GM12878 (cell line): ENCODE results near the gene UBASH3B. TPM values are rescaled to one million over a fixed set of nuclear protein-coding genes. Genes with fewer than 3 reads are reported as not detected.

Experiments
- ATF7 ChIP-seq: fragments of 450-650 bp; IDR thresholded peaks from 2 replicates; pipeline ENCODE4 v1.6.1; 2016; ENCODE audit warnings: low read depth, mild to moderate bottlenecking
- CHD2 ChIP-seq: IDR thresholded peaks from 2 replicates; pipeline ENCODE4 v1.6.1; 2011; ENCODE audit warnings: low read depth, low read length, improper control_type of control experiment, borderline replicate concordance
- EED ChIP-seq: sonication (generic); IDR thresholded peaks from 2 replicates; pipeline ENCODE4 v1.6.1; 2016; ENCODE audit warnings: antibody characterized with exemption, low read depth
- HDAC6 ChIP-seq: fragments of 200-600 bp; sonication (generic); IDR thresholded peaks from one replicate; pipeline ENCODE4 v1.8.0; 2017; ENCODE audit warnings: antibody characterized with exemption; ENCODE audit not compliant: unreplicated experiment
- MEF2B ChIP-seq: fragments of 450-650 bp; IDR thresholded peaks from 2 replicates; pipeline ENCODE4 v1.6.1; 2018; ENCODE audit warnings: mild to moderate bottlenecking, moderate library complexity; ENCODE audit not compliant: partially characterized antibody, poor library complexity, severe bottlenecking
- POU2F2 ChIP-seq: IDR thresholded peaks from 3 replicates; pipeline ENCODE4 v1.6.1; 2011; ENCODE audit warnings: low read depth, mild to moderate bottlenecking, low read length, borderline replicate concordance
- RUNX3 ChIP-seq: IDR thresholded peaks from 2 replicates; pipeline ENCODE4 v1.6.1; 2012; ENCODE audit warnings: low read length, inconsistent platforms
- ZSCAN29 ChIP-seq: fragments of 450-650 bp; IDR thresholded peaks from 2 replicates; pipeline ENCODE4 v1.6.1; 2017; ENCODE audit warnings: mild to moderate bottlenecking, moderate library complexity
- ZZZ3 ChIP-seq: IDR thresholded peaks from 2 replicates; pipeline ENCODE4 v1.6.1; 2011; ENCODE audit warnings: low read depth; ENCODE audit not compliant: control insufficient read depth, insufficient read length
- polyA plus RNA-seq, 11 experiments: library from polyadenylated mRNA; depleted of rRNA in 4 of 11; unstranded in 6 of 11; stranded (reverse) in 5 of 11; fragments of >200 nt; fragmentation: Nextera tagmentation in 4 of 11; fragmentation: Illumina TruSeq in 1 of 11; extraction: Ambion mirVana in 4 of 11; extraction: Trizol in 1 of 11; gene quantifications; 1 replicate in 1 of 11; 2 replicates in 10 of 11; pipeline versions ENCODE4 v1.2.1 to v1.2.3, GENCODE V29; 2011 to 2016; ENCODE audit warnings: inconsistent platforms in 2 of 11, missing spikeins in 2 of 11, low read depth in 1 of 11
- total RNA-seq, 4 experiments: library from RNA; depleted of rRNA in 3 of 4; stranded (reverse); fragments of >200 nt in 3 of 4; fragmentation: Illumina TruSeq in 1 of 4; extraction: Trizol in 1 of 4; gene quantifications; 2 replicates each; pipeline versions ENCODE4 v1.2.1 to v1.2.3, GENCODE V29; 2013 to 2021
- TF ChIP-seq, protein P1 (sequence below): fragments of 450-650 bp; IDR thresholded peaks from 2 replicates; pipeline ENCODE4 v1.6.1; 2018; ENCODE audit warnings: borderline replicate concordance, mild to moderate bottlenecking; ENCODE audit not compliant: partially characterized antibody
- TF ChIP-seq, protein P2 (sequence below): IDR thresholded peaks from 2 replicates; pipeline ENCODE4 v1.6.1; 2011; ENCODE audit warnings: mild to moderate bottlenecking, low read depth, low read length, moderate library complexity; ENCODE audit not compliant: insufficient replicate concordance
- TF ChIP-seq, protein P3 (sequence below): fragments of 450-650 bp; IDR thresholded peaks from 2 replicates; pipeline ENCODE4 v1.6.1; 2018; ENCODE audit warnings: mild to moderate bottlenecking, low read depth, moderate library complexity; ENCODE audit not compliant: partially characterized antibody
- TF ChIP-seq, protein P4 (sequence below): fragments of 450-650 bp; formaldehyde crosslinking; IDR thresholded peaks from 2 replicates; pipeline ENCODE4 v1.5.0; 2022; ENCODE audit warnings: mild to moderate bottlenecking, missing genetic modification characterization
- TF ChIP-seq, protein P5 (sequence below): fragments of 450-650 bp; IDR thresholded peaks from 2 replicates; pipeline ENCODE4 v1.6.1; 2016; ENCODE audit warnings: mild to moderate bottlenecking
- TF ChIP-seq, protein P6 (sequence below): IDR thresholded peaks from 2 replicates; pipeline ENCODE4 v1.6.1; 2012; ENCODE audit warnings: low read depth, low read length, improper control_type of control experiment

The UBASH3B gene
- total and polyA plus RNA-seq, 10 of the 15 experiments (the other 5 are each of a cell fraction or from before 2014, with no cell fraction given): 0.18 to 3.3 (median 0.57) TPM

DNA sequence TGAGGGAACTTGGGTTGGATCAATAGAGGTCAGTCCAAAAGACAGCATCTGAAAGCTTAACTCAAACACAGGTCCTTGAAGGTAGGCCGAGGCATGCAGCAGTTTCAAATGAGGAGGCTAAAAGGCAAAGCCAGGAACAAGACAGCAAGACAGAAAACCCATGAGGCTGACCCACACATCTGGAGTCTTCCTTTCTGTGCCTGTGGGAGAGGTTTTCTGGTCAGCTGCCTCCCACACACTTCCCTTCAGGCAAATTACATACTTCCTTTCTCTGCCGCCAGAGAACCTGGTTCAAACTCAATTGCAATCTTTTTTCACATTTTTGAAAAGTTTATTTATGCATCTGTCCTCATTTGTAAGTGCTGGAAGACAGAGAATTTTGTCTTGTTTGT is 153.0 kb downstream of the UBASH3B start (continued):
- TF ChIP-seq, protein P1, sequence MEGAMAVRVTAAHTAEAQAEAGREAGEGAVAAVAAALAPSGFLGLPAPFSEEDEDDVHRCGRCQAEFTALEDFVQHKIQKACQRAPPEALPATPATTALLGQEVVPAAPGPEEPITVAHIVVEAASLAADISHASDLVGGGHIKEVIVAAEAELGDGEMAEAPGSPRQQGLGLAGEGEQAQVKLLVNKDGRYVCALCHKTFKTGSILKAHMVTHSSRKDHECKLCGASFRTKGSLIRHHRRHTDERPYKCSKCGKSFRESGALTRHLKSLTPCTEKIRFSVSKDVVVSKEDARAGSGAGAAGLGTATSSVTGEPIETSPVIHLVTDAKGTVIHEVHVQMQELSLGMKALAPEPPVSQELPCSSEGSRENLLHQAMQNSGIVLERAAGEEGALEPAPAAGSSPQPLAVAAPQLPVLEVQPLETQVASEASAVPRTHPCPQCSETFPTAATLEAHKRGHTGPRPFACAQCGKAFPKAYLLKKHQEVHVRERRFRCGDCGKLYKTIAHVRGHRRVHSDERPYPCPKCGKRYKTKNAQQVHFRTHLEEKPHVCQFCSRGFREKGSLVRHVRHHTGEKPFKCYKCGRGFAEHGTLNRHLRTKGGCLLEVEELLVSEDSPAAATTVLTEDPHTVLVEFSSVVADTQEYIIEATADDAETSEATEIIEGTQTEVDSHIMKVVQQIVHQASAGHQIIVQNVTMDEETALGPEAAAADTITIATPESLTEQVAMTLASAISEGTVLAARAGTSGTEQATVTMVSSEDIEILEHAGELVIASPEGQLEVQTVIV: no peak
- TF ChIP-seq, protein P2, sequence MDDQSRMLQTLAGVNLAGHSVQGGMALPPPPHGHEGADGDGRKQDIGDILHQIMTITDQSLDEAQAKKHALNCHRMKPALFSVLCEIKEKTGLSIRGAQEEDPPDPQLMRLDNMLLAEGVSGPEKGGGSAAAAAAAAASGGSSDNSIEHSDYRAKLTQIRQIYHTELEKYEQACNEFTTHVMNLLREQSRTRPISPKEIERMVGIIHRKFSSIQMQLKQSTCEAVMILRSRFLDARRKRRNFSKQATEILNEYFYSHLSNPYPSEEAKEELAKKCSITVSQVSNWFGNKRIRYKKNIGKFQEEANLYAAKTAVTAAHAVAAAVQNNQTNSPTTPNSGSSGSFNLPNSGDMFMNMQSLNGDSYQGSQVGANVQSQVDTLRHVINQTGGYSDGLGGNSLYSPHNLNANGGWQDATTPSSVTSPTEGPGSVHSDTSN: no peak
- TF ChIP-seq ZZZ3: no peak
- TF ChIP-seq MEF2B: peak; percentile 40
- TF ChIP-seq, protein P3, sequence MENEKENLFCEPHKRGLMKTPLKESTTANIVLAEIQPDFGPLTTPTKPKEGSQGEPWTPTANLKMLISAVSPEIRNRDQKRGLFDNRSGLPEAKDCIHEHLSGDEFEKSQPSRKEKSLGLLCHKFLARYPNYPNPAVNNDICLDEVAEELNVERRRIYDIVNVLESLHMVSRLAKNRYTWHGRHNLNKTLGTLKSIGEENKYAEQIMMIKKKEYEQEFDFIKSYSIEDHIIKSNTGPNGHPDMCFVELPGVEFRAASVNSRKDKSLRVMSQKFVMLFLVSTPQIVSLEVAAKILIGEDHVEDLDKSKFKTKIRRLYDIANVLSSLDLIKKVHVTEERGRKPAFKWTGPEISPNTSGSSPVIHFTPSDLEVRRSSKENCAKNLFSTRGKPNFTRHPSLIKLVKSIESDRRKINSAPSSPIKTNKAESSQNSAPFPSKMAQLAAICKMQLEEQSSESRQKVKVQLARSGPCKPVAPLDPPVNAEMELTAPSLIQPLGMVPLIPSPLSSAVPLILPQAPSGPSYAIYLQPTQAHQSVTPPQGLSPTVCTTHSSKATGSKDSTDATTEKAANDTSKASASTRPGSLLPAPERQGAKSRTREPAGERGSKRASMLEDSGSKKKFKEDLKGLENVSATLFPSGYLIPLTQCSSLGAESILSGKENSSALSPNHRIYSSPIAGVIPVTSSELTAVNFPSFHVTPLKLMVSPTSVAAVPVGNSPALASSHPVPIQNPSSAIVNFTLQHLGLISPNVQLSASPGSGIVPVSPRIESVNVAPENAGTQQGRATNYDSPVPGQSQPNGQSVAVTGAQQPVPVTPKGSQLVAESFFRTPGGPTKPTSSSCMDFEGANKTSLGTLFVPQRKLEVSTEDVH: no peak
- no peak for TF ChIP-seq CHD2
- TF ChIP-seq EED: peak; percentile 92
- no peak for TF ChIP-seq HDAC6
- peak; percentile 97 for TF ChIP-seq RUNX3
- TF ChIP-seq ZSCAN29: no peak
- peak; percentile 86 for TF ChIP-seq POU2F2
- TF ChIP-seq, protein P4, sequence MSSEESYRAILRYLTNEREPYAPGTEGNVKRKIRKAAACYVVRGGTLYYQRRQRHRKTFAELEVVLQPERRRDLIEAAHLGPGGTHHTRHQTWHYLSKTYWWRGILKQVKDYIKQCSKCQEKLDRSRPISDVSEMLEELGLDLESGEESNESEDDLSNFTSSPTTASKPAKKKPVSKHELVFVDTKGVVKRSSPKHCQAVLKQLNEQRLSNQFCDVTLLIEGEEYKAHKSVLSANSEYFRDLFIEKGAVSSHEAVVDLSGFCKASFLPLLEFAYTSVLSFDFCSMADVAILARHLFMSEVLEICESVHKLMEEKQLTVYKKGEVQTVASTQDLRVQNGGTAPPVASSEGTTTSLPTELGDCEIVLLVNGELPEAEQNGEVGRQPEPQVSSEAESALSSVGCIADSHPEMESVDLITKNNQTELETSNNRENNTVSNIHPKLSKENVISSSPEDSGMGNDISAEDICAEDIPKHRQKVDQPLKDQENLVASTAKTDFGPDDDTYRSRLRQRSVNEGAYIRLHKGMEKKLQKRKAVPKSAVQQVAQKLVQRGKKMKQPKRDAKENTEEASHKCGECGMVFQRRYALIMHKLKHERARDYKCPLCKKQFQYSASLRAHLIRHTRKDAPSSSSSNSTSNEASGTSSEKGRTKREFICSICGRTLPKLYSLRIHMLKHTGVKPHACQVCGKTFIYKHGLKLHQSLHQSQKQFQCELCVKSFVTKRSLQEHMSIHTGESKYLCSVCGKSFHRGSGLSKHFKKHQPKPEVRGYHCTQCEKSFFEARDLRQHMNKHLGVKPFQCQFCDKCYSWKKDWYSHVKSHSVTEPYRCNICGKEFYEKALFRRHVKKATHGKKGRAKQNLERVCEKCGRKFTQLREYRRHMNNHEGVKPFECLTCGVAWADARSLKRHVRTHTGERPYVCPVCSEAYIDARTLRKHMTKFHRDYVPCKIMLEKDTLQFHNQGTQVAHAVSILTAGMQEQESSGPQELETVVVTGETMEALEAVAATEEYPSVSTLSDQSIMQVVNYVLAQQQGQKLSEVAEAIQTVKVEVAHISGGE: no peak
- TF ChIP-seq, protein P5, sequence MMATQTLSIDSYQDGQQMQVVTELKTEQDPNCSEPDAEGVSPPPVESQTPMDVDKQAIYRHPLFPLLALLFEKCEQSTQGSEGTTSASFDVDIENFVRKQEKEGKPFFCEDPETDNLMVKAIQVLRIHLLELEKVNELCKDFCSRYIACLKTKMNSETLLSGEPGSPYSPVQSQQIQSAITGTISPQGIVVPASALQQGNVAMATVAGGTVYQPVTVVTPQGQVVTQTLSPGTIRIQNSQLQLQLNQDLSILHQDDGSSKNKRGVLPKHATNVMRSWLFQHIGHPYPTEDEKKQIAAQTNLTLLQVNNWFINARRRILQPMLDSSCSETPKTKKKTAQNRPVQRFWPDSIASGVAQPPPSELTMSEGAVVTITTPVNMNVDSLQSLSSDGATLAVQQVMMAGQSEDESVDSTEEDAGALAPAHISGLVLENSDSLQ: no peak
- 0 out of 2 replicates have a peak, but pooled peaks have one; percentile 28 for TF ChIP-seq ATF7
- TF ChIP-seq, protein P6, sequence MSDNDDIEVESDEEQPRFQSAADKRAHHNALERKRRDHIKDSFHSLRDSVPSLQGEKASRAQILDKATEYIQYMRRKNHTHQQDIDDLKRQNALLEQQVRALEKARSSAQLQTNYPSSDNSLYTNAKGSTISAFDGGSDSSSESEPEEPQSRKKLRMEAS: 0 out of 2 replicates have a peak, but pooled peaks have one; percentile 30
